PC-3 (cell line): ENCODE measurements around the gene KAT6B.

Source experiments
- CTCF ChIP-seq: fragments of 300-600 bp; sonication (generic); conservative IDR thresholded peaks from 2 replicates; pipeline ENCODE4 v1.5.1; 2017; ENCODE audit warnings: antibody characterized with exemption, low read depth, mild to moderate bottlenecking, low read length
- EZH2 ChIP-seq: fragments of 300-600 bp; sonication (generic); IDR thresholded peaks from one replicate; pipeline ENCODE4 v1.6.1; 2017; ENCODE audit warnings: antibody characterized with exemption, mild to moderate bottlenecking, low read length; ENCODE audit not compliant: unreplicated experiment

- TF ChIP-seq CTCF (no peak), EZH2 (no peak)
Measured at GRCh38 chr10:74855439-74855838, 29.0 kb downstream of the KAT6B start.
